K562 (cell line): ENCODE results near the gene TTC9B. TPM values are rescaled to one million over a fixed set of nuclear protein-coding genes. Genes with fewer than 3 reads are reported as not detected.

Experiments
- ATAC-seq: fragments of 200-7000 bp; cut with Tn5 transposase; 3 replicates; pipeline ENCODE4 v1.9.1; 2020; ENCODE audit warnings: moderate library complexity
- BruUV-seq: library from RNA; stranded (reverse); fragments of 400-500 nt; replicated peaks from 2 replicates; lab custom pipeline; 2021; lab: Mats Ljungman, UMichigan
- CTCF ChIA-PET: fragments of 300-600 bp; formaldehyde crosslinking; extraction: SDS; loops from one replicate; lab custom pipeline; 2021; ENCODE audit warnings: low intra/inter-chr PET ratio; lab: Yijun Ruan, JAX
- POLR2A ChIA-PET: fragments of 300-600, 350-650 bp; sonication (Branson Sonifier 250); formaldehyde crosslinking; extraction: SDS; loops from one replicate; lab custom pipeline; 2021; ENCODE audit warnings: antibody characterized with exemption, inconsistent platforms; lab: Yijun Ruan, JAX
- DNase-seq, 4 experiments: peaks; one replicate each; pipeline versions ENCODE4 v3.0.0 to v3.0.0-alpha.2; 2011 to 2018; ENCODE audit warnings: low spot score in 3 of 4, mixed read lengths in 3 of 4; ENCODE audit errors: extremely low read depth in 1 of 4
- FAIRE-seq: peaks from 2 replicates; lab custom pipeline; 2011; peaks lifted over from hg19 to GRCh38; lab: Jason Lieb, UNC
- H2AFZ ChIP-seq: 2 replicates; pipeline ENCODE4 v1.6.0; 2011; ENCODE audit warnings: low read depth, low read length, control low read depth, inconsistent platforms
- H3K27ac ChIP-seq: fragments of 200-600 bp; 3 replicates; pipeline ENCODE4 v1.8.0; 2011; ENCODE audit warnings: low read depth, mild to moderate bottlenecking, control low read depth, inconsistent platforms, low read length, moderate library complexity, mixed read lengths; ENCODE audit errors: extremely low read depth
- H3K27me3 ChIP-seq, 2 experiments: fragments of 300-600 bp in 1 of 2; 2 replicates in 1 of 2; 3 replicates in 1 of 2; pipeline versions ENCODE4 v1.6.0 to v1.8.0; 2011; ENCODE audit warnings: inconsistent platforms in 2 of 2, low read length in 2 of 2, mild to moderate bottlenecking in 1 of 2, mixed read lengths in 1 of 2, moderate library complexity in 1 of 2; ENCODE audit not compliant: control insufficient read depth in 2 of 2, insufficient read depth in 2 of 2
- H3K36me3 ChIP-seq: fragments of 300-600 bp; 3 replicates; pipeline ENCODE4 v1.8.0; 2011; ENCODE audit warnings: mild to moderate bottlenecking, low read length, inconsistent platforms; ENCODE audit not compliant: control insufficient read depth, insufficient read depth
- H3K4me1 ChIP-seq, 2 experiments: fragments of 200-600 bp in 1 of 2; replicated peaks in 1 of 2; 2 replicates in 1 of 2; 3 replicates in 1 of 2; pipeline versions ENCODE4 v1.5.1 to v1.8.0; 2011; ENCODE audit warnings: inconsistent platforms in 2 of 2, low read length in 2 of 2, mild to moderate bottlenecking in 1 of 2, mixed read lengths in 1 of 2, moderate library complexity in 1 of 2; ENCODE audit not compliant: control insufficient read depth in 2 of 2, insufficient read depth in 2 of 2
- H3K4me2 ChIP-seq: 2 replicates; pipeline ENCODE4 v1.6.1; 2011; ENCODE audit warnings: low read length, control low read depth, inconsistent platforms, mixed read lengths; ENCODE audit not compliant: insufficient read depth
- H3K4me3 ChIP-seq: fragments of 200-600 bp; sonication (generic), shearing (Covaris generic); 2 replicates; pipeline ENCODE4 v1.5.1; 2016; ENCODE audit warnings: control low read depth, inconsistent platforms
- H3K79me2 ChIP-seq: fragments of 200-600 bp; 3 replicates; pipeline ENCODE4 v1.8.0; 2011; ENCODE audit warnings: low read length, inconsistent platforms; ENCODE audit not compliant: control insufficient read depth, insufficient read depth
- H3K9ac ChIP-seq, 2 experiments: 2 replicates each; pipeline versions ENCODE4 v1.6.0 to v1.6.1; 2011; ENCODE audit warnings: low read depth in 2 of 2, low read length in 2 of 2, control low read depth in 1 of 2, inconsistent platforms in 1 of 2, mild to moderate bottlenecking in 1 of 2, mixed read lengths in 1 of 2; ENCODE audit not compliant: insufficient read depth in 1 of 2
- H3K9me1 ChIP-seq: one replicate; pipeline ENCODE4 v1.6.0; 2011; ENCODE audit warnings: inconsistent platforms, mild to moderate bottlenecking, low read length, moderate library complexity; ENCODE audit not compliant: control insufficient read depth, insufficient read depth
- H3K9me3 ChIP-seq: replicated peaks from 2 replicates; pipeline ENCODE4 v1.5.1; 2011; ENCODE audit warnings: low read depth, low read length, inconsistent platforms; ENCODE audit not compliant: control insufficient read depth, insufficient read depth
- H4K20me1 ChIP-seq: replicated peaks from 2 replicates; pipeline ENCODE4 v1.6.1; 2011; ENCODE audit warnings: low read length, inconsistent platforms, mixed read lengths; ENCODE audit not compliant: control insufficient read depth, insufficient read depth
- HIVEP1 ChIP-seq: fragments of 250-450 bp; sonication (Bioruptor Pico); IDR thresholded peaks from 2 replicates; pipeline ENCODE4 v1.4.0; 2020; ENCODE audit warnings: mild to moderate bottlenecking
- YY1 ChIP-seq, 3 experiments: IDR thresholded peaks; 2 replicates each; pipeline ENCODE4 v1.6.1; 2011; ENCODE audit warnings: low read length in 2 of 3, mild to moderate bottlenecking in 2 of 3, moderate library complexity in 2 of 3, borderline replicate concordance in 1 of 3, control low read depth in 1 of 3, low read depth in 1 of 3; ENCODE audit not compliant: insufficient read depth in 3 of 3, insufficient replicate concordance in 2 of 3, control insufficient read depth in 1 of 3, insufficient read length in 1 of 3; ENCODE audit errors: extremely low read depth in 1 of 3
- ZBTB34 ChIP-seq: fragments of 250-450 bp; sonication (Bioruptor Pico); IDR thresholded peaks from 2 replicates; pipeline ENCODE4 v1.8.0; 2021; ENCODE audit warnings: mild to moderate bottlenecking, moderate library complexity
- ZC3H4 ChIP-seq: sonication (generic); formaldehyde crosslinking; IDR thresholded peaks from 2 replicates; pipeline ENCODE4 v1.9.0; 2021; ENCODE audit warnings: missing genetic modification reagents, borderline replicate concordance
- ZNF583 ChIP-seq: fragments of 250-450 bp; sonication (Bioruptor Pico); IDR thresholded peaks from 2 replicates; pipeline ENCODE4 v1.4.0; 2020
- WGBS: fragments of 100-300 bp; shearing (Covaris generic); methylation state at CpG from one replicate; pipeline ENCODE4 v1.1.6; 2016; ENCODE audit warnings: low coverage, mixed read lengths; ENCODE audit not compliant: insufficient coverage; ENCODE audit errors: missing lambda C conversion rate; 5-methylcytosine and 5-hydroxymethylcytosine counted together
- in situ Hi-C: fragments of 300-500 bp; cut with MboI; formaldehyde crosslinking; loops from 4 replicates; pipeline ENCODE4 v1.15.0; 2018; ENCODE audit warnings: inconsistent platforms, mixed read lengths
- intact Hi-C: fragments of 100-400 bp; cut with micrococcal nuclease; formaldehyde crosslinking; loops from 2 replicates; pipeline ENCODE4 v1.14.2; 2022
- polyA plus RNA-seq, 8 experiments: library from polyadenylated mRNA; depleted of rRNA in 4 of 8; stranded (reverse) in 5 of 8; unstranded in 3 of 8; fragments of >200 nt; fragmentation: Nextera tagmentation in 2 of 8; fragmentation: Illumina TruSeq in 1 of 8; extraction: Ambion mirVana in 2 of 8; extraction: Trizol in 1 of 8; gene quantifications; 2 replicates each; pipeline versions ENCODE4 v1.2.1 to v1.2.3, GENCODE V29; 2011 to 2014; ENCODE audit warnings: inconsistent platforms in 1 of 8, missing spikeins in 1 of 8
- total RNA-seq, 7 experiments: library from RNA; depleted of rRNA in 6 of 7; stranded (reverse); fragments of >200 nt in 6 of 7; fragmentation: Illumina TruSeq in 2 of 7; extraction: Trizol in 2 of 7; gene quantifications; 2 replicates each; pipeline versions ENCODE4 v1.2.1 to v1.2.3, GENCODE V29; 2011 to 2021; ENCODE audit warnings: low replicate concordance in 1 of 7

The TTC9B gene
- total and polyA plus RNA-seq, 9 of the 15 experiments (the other 6 are each of a cell fraction or from before 2014, with no cell fraction given): 0.06 to 0.14 TPM; not detected in 7

DNA sequence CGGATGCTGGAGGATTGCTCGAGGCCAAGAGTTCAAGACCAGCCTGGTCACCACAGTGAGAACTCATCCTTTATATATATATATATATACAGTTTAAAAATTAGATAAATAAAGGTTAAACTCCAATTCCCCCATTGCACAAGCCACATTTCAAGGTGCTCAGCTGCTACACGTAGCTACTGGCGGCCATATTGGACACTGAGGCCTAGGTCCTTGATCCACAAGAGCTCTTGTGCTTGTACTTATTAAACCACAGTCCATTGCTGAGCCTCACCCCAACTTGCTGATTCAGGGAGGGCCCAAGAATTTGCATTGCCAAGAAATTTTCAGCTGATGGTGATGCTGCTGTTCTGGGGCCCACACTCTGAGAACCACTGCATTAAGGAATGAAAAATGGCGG, 9.6 kb downstream of the TTC9B start:
- no peaks in the 10 kb centered on the region for H3K36me3 ChIP-seq
- no peaks in the 10 kb centered on the region for H3K9me1 ChIP-seq
- ChIA-PET CTCF (no interaction called here), POLR2A (interaction anchor here (0.6 to 1.1 kb wide), 6 partner anchors 8 to 455 kb away, joined by 3 to 4 read pairs (median 3); no protein-coding TSS in a partner anchor)
- H2AFZ ChIP-seq: peak overlapping the region; percentile 46
- FAIRE-seq (no peak), DNase-seq (no peak), ATAC-seq (peak; percentile 22; the same call in 1 of the 3 replicates)
- no peaks in the 10 kb centered on the region for H4K20me1 ChIP-seq
- BruUV-seq: no TSS peak
- H3K4me1 ChIP-seq: peaks cover 11 to 29% of the 10 kb centered on the region in 2 experiments; a peak in 4 of 5 replicates
- H3K4me3 ChIP-seq: no peak overlapping the region
- 73% methylated on average over 5 of the region's 5 CpGs for WGBS
- no peak overlapping the region for H3K9ac ChIP-seq
- H3K27me3 ChIP-seq: no peaks in the 10 kb centered on the region
- no peaks in the 10 kb centered on the region for H3K9me3 ChIP-seq
- intact Hi-C loops: no loop called here
- H3K4me2 ChIP-seq: peak overlapping the region; percentile 26; the same call in 1 of the 2 replicates
- H3K79me2 ChIP-seq: no peaks in the 10 kb centered on the region
- TF ChIP-seq YY1 (IDR thresholded peaks at IDR 0.05; ENCODE audit: borderline replicate concordance in 1 of 3, control insufficient read depth in 1 of 3, extremely low read depth in 1 of 3, insufficient read depth in 3 of 3, insufficient read length in 1 of 3, insufficient replicate concordance in 2 of 3, low read depth in 1 of 3, low read length in 2 of 3) (peak in 1 of 3 experiments; percentile 79), ZC3H4 (no peak), HIVEP1 (CRISPR knock-in tag) (no peak)
- H3K27ac ChIP-seq: peak overlapping the region; percentile 39; the same call in 2 of the 3 replicates
- in situ Hi-C loops: no loop called here

- H2AFZ ChIP-seq: no peak overlapping the region
- peak overlapping the region in 1 of 2 experiments; percentile 42; a peak in 1 of 4 replicates for H3K9ac ChIP-seq
- ATAC-seq (no peak), DNase-seq (no peak)
- no peaks in the 10 kb centered on the region for H3K79me2 ChIP-seq
- no peaks in the 10 kb centered on the region for H3K27me3 ChIP-seq
- intact Hi-C loops: no loop called here
- no peaks in the 10 kb centered on the region for H3K9me1 ChIP-seq
- 80% methylated on average over 13 of the region's 21 CpGs for WGBS
- no peaks in the 10 kb centered on the region for H3K36me3 ChIP-seq
- no peak overlapping the region for H3K4me2 ChIP-seq
- in situ Hi-C loops: no loop called here
- no peak overlapping the region for H3K4me3 ChIP-seq
- BruUV-seq: no TSS peak
- peaks cover 11 to 29% of the 10 kb centered on the region in 2 experiments; a peak in 4 of 5 replicates for H3K4me1 ChIP-seq
- CTCF ChIA-PET: no interaction called here
- TF ChIP-seq ZNF583 (CRISPR knock-in tag): no peak
- no peak for TF ChIP-seq ZBTB34
- TF ChIP-seq, all 486 proteins: peak for 0
- POLR2A ChIA-PET: no interaction called here
- no peaks in the 10 kb centered on the region for H3K9me3 ChIP-seq
- no peak overlapping the region for H3K27ac ChIP-seq
- FAIRE-seq: no peak
- no peaks in the 10 kb centered on the region for H4K20me1 ChIP-seq
Observed at GRCh38 chr19:40205760-40206159, 12.4 kb downstream of the TTC9B start.
